Ascending aorta (tissue), 2 donors: Measurements from ENCODE around the gene TARBP1. TPM values are rescaled to one million over a fixed set of nuclear protein-coding genes. Genes with fewer than 3 reads are reported as not detected.
A peak's percentile ranks its signal among the peaks of the same experiment; 100 is the strongest.
"Not testable (repeated sequence)": the region's sequence is repeated elsewhere in the genome, so short reads cannot be mapped to it uniquely, and the experiment has no call there.

Experiments used
- DNase-seq, 2 donors: peaks; one replicate each; pipeline ENCODE4 v3.0.0-alpha.2; 2019; ENCODE audit warnings: low spot score in 2 of 2
- H3K27ac ChIP-seq, 2 donors: fragments of 200-600 bp; sonication (generic); one replicate each; pipeline ENCODE4 v1.5.1; 2016 to 2017; ENCODE audit warnings: mild to moderate bottlenecking in 1 of 2
- H3K27me3 ChIP-seq: fragments of 200-600 bp; sonication (generic); one replicate; pipeline ENCODE4 v1.5.1; 2017
- H3K36me3 ChIP-seq, 2 donors: fragments of 200-600 bp; sonication (generic); one replicate each; pipeline ENCODE4 v1.5.1; 2016
- H3K4me1 ChIP-seq, 2 donors: fragments of 200-600 bp; sonication (generic); one replicate each; pipeline ENCODE4 v1.5.1; 2016 to 2017; ENCODE audit warnings: mild to moderate bottlenecking in 1 of 2
- H3K4me3 ChIP-seq, 2 donors: fragments of 200-600 bp; sonication (generic); one replicate each; pipeline ENCODE4 v1.5.1; 2016 to 2017; ENCODE audit warnings: mild to moderate bottlenecking in 1 of 2
- H3K9me3 ChIP-seq, 2 donors: fragments of 200-600 bp; sonication (generic); one replicate each; pipeline ENCODE4 v1.5.1; 2016
- intact Hi-C: fragments of 100-400 bp; cut with DNase I; formaldehyde crosslinking; loops from one replicate; pipeline ENCODE4 v1.15.1; 2023
- total RNA-seq: library from RNA; depleted of rRNA; stranded (reverse); fragments of >200 nt; gene quantifications from one replicate; pipeline ENCODE4 v1.1.0, GENCODE V29; 2016
- TF ChIP-seq, protein P1 (sequence below), 3 experiments: fragments of 200-600 bp in 2 of 3; fragments of 450-650 bp in 1 of 3; sonication (generic) in 2 of 3; IDR thresholded peaks; one replicate each; pipeline ENCODE4 v1.5.1; 2016 to 2019; ENCODE audit warnings: antibody characterized with exemption in 3 of 3, mild to moderate bottlenecking in 1 of 3, moderate library complexity in 1 of 3

Gene TARBP1
- total RNA-seq, 1 donor from 2014 or later, result 19.2 TPM

- Histone ChIP-seq H3K4me3 (no peak overlapping the region), H3K4me1 (peaks cover 5 to 14% of the 10 kb centered on the region in 2 donors), H3K27ac (no peak overlapping the region), H3K27me3 (no peaks in the 10 kb centered on the region), H3K9me3 (no peaks in the 10 kb centered on the region), H3K36me3 (no peaks in the 10 kb centered on the region)
- DNase-seq, result no peak
- intact Hi-C loops, result no loop called here
- TF ChIP-seq, protein P1, sequence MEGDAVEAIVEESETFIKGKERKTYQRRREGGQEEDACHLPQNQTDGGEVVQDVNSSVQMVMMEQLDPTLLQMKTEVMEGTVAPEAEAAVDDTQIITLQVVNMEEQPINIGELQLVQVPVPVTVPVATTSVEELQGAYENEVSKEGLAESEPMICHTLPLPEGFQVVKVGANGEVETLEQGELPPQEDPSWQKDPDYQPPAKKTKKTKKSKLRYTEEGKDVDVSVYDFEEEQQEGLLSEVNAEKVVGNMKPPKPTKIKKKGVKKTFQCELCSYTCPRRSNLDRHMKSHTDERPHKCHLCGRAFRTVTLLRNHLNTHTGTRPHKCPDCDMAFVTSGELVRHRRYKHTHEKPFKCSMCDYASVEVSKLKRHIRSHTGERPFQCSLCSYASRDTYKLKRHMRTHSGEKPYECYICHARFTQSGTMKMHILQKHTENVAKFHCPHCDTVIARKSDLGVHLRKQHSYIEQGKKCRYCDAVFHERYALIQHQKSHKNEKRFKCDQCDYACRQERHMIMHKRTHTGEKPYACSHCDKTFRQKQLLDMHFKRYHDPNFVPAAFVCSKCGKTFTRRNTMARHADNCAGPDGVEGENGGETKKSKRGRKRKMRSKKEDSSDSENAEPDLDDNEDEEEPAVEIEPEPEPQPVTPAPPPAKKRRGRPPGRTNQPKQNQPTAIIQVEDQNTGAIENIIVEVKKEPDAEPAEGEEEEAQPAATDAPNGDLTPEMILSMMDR (IDR thresholded peaks at IDR 0.05), result no peak
These were observed 28.1 kb upstream of the TARBP1 start for GRCh38 chr1:234507089-234507488.

- H3K36me3 ChIP-seq, result no peaks in the 10 kb centered on the region
These were observed 26.8 kb upstream of the TARBP1 start for GRCh38 chr1:234505769-234506102.

GRCh38 chr1:234504969-234505768, 26.2 kb upstream of the TARBP1 start:
- Histone ChIP-seq H3K36me3 (no peaks in the 10 kb centered on the region), H3K4me1 (peaks cover 5 to 23% of the 10 kb centered on the region in 2 donors), H3K9me3 (no peaks in the 10 kb centered on the region), H3K27ac (no peak overlapping the region), H3K4me3 (no peak overlapping the region), H3K27me3 (no peaks in the 10 kb centered on the region)
- TF ChIP-seq, protein P1 (IDR thresholded peaks at IDR 0.05), result no peak
- DNase-seq, result no peak
- intact Hi-C loops, result no loop called here

More at GRCh38 chr1:234505769-234506102, 26.8 kb upstream of the TARBP1 start:
- no peak for DNase-seq
- no peak overlapping the region for H3K27ac ChIP-seq
- H3K27me3 ChIP-seq, result no peaks in the 10 kb centered on the region
- intact Hi-C loops, result no loop called here
- peaks cover 5 to 17% of the 10 kb centered on the region in 2 donors for H3K4me1 ChIP-seq
- TF ChIP-seq, protein P1 (IDR thresholded peaks at IDR 0.05), result no peak
- no peaks in the 10 kb centered on the region for H3K9me3 ChIP-seq
- H3K4me3 ChIP-seq, result no peak overlapping the region

GRCh38 chr1:234504251-234504650, 25.3 kb upstream of the TARBP1 start:
- peaks cover 7 to 30% of the 10 kb centered on the region in 2 donors for H3K4me1 ChIP-seq
- H3K36me3 ChIP-seq, H3K9me3 ChIP-seq, H3K27me3 ChIP-seq, H3K4me3 ChIP-seq, intact Hi-C loops, DNase-seq: not testable (repeated sequence)
- peak overlapping the region; percentile 69 to 71 for H3K27ac ChIP-seq

- Histone ChIP-seq H3K9me3 (no peaks in the 10 kb centered on the region), H3K4me1 (peaks cover 8 to 32% of the 10 kb centered on the region in 2 donors), H3K36me3 (no peaks in the 10 kb centered on the region), H3K4me3 (no peak overlapping the region), H3K27me3 (no peaks in the 10 kb centered on the region), H3K27ac (peak overlapping the region; percentile 69 to 71)
- DNase-seq, result no peak
- intact Hi-C loops, result no loop called here
- TF ChIP-seq, protein P1 (IDR thresholded peaks at IDR 0.05), result no peak
These were observed 24.4 kb upstream of the TARBP1 start for GRCh38 chr1:234503193-234504050.

DNA sequence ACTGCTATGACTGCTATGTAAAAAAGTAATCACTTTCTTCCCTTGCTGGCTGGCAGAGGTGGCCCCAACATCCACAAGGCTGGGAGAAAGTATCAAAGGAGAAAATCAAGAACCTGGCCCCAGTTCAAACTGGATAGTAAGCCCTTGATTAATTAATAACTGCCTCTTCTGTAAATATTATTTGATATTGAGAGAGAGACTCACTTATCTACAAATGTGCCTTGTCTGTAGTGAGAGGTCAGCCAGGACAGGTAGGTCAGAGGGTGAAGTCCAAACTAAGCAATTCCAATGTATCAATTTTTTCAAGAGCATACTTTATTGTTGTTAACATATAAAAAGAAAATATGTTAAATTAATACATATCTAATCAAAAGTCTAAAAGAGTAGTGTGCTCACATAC, 23.8 kb upstream of the TARBP1 start:
- H3K9me3 ChIP-seq, result no peaks in the 10 kb centered on the region
- peak overlapping the region; percentile 69 to 71 for H3K27ac ChIP-seq
- peaks cover 8 to 32% of the 10 kb centered on the region in 2 donors for H3K4me1 ChIP-seq
- TF ChIP-seq, protein P1 (IDR thresholded peaks at IDR 0.05), result no peak
- H3K36me3 ChIP-seq, result no peaks in the 10 kb centered on the region
- no peak for DNase-seq
- intact Hi-C loops, result no loop called here
- no peaks in the 10 kb centered on the region for H3K27me3 ChIP-seq
- no peak overlapping the region for H3K4me3 ChIP-seq
